NCI-H1436 treated with DMSO at 0.1 percent for 48 hours (cell line): ENCODE measurements around the gene HTR3C.
"Not testable (repeated sequence)": the region's sequence is repeated elsewhere in the genome, so short reads cannot be mapped to it uniquely, and the experiment has no call there.

Experiments
- DNase-seq: peaks from one replicate; lab custom pipeline; 2025; lab: John Stamatoyannopoulos, UW

Gene HTR3C

DNA sequence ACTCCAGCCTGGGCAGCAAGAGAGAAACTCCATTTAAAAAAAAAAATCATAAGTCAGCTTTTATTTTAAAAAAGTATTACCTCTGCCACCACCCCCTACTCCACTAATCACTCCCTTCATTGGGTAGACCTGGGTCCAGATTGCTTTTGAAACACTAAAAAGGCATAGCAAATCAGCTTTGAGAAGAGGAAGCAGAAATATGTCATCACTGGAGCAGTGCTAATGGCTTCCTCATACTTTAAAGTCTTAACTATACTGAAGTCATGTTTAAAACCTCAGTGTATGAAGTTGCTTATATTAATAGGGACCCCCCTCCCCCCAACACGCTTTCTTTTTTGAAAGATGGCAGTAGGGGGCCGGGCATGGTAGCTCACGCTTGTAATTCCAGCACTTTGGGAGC, 22.3 kb upstream of the HTR3C start:
- DNase-seq = no peak

DNA sequence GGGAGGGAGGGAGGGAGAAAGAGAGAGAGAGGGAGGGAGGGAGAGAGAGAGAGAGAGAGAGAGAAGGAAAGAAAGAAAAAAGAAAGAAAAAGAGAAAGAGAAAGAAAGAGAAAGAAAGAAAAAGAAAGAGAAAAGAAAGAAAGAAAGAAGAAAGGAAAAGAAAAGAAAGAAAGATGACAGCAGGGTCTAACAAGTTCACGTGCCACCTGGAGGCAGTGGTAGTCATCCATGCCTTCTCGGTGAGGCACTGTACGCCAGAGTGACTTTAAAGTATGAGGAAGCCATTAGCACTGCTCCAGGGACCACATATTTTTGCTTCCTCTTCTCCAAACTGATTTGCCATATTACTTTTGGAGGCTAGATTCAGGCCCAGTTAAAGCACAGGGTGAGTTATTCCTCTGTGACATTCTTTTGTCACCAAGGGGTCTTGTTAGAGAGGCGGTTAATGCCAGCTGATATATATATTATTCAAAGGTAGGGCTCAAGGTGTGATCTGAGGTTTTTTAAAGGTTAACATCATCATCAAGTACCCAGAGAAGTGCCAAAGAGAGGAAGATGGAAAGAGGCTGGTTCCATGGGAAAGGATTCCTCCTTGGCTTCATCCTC, 21.6 kb upstream of the HTR3C start, which contains the start of gene HTR3D:
Gene HTR3D, plus strand, starts transcription at position 556 of the 606 bp plus-strand sequence. Its CDS starts 0 bp downstream, at position 556.
- DNase-seq = no peak

DNA sequence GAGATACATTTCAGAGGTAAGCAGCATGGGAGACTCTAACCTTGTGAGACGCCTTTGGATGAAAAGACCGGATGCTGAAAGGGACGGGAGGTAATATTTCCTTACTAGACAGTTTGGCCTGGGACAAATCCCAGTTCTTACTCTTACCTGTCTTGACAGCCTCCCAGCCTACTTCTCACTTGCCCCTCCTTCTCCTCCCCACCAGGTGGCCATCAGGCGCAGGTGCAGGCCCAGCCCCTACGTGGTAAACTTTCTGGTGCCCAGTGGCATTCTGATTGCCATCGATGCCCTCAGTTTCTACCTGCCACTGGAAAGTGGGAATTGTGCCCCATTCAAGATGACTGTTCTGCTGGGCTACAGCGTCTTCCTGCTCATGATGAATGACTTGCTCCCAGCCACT, 15.0 kb upstream of the HTR3C start:
- DNase-seq = no peak

DNA sequence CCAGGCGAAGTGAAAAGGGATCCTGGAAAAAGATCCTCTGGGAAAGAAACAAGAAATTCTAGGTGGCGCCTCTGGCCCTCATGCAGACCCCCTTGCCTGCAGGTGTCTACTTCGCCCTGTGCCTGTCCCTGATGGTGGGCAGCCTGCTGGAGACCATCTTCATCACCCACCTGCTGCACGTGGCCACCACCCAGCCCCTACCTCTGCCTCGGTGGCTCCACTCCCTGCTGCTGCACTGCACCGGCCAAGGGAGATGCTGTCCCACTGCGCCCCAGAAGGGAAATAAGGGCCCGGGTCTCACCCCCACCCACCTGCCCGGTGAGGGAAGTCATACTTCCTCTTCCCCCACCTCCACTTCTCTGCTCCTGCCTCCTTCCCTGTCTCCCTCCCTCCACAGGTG, 14.5 kb upstream of the HTR3C start:
- DNase-seq = not testable (repeated sequence)

DNA sequence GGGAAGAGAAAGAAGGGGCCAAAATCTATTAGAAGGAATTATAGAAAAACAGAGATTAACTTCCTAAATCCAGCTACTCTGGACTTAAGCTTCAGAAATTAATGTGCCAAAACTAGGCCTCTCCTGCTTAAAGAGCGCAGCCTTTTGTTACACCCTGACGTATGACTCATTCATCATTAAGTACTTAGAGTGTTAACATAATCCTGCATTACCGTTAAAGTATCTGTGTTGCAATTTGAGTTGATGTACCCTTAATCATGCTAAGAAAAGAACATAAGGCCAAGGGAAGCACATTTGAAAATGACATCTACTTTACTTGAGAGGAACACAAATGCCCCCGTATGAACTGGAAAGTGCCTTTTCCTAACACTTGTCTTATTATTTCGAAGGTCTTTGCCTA, 13.4 kb upstream of the HTR3C start:
- DNase-seq = peak; percentile 72

DNA sequence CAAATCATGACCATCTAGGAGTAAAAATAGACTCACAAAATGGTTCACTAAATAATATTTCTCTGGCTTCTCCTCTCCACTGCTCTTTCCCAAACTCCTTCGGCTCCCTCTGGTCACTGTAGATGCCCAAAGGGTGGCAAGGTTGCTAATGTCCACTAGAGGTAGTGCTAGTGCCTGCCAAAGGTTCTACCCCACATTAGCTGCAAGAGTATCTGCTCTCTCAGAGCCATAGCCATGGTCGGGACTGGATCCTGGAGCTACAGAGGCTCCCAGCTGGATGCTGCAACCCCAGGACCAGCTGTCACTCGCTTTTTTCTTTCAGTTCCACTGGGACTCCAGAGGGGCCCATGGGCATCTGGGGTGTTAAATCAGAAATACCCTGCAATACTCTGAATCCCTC, 12.8 kb upstream of the HTR3C start:
- no peak for DNase-seq

DNA sequence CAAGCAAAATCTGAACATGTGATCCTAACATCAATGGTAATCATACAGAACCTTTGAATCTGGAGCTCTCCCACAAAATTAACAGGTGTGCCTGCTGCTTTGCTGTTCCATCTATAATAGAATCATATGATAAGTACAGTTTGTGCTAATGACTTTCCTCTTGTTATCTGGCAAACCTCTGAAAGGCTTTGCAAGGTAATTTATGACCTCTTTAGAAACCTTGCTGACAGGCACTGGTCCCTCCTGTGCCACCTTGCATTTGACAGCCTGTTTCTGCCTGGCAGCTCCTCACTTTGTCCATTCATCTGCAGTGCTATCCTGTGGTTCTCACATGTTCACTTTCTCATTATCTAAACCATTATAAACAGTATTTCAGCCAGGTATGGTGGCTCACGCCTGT, 10.2 kb upstream of the HTR3C start:
- DNase-seq = peak; percentile 93

DNA sequence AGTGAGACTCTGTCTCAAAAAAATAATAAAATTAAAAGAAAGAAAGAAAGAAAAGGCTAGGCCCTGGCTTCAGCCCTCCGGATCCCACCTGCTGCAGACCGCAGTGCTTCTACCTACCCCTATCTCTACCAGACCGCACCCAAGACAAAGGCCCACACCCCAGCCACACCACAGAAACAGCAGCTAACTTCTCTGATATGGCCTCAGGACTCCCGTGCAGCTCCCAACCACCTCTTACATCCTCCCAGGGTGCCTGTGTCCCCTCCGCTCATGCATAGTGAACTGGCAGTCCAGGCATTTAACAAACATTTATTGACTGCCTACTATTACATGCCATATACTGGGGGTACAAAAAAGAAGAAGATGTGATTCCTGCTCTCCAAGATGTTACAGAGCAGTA, 6.9 kb upstream of the HTR3C start:
- no peak for DNase-seq

DNA sequence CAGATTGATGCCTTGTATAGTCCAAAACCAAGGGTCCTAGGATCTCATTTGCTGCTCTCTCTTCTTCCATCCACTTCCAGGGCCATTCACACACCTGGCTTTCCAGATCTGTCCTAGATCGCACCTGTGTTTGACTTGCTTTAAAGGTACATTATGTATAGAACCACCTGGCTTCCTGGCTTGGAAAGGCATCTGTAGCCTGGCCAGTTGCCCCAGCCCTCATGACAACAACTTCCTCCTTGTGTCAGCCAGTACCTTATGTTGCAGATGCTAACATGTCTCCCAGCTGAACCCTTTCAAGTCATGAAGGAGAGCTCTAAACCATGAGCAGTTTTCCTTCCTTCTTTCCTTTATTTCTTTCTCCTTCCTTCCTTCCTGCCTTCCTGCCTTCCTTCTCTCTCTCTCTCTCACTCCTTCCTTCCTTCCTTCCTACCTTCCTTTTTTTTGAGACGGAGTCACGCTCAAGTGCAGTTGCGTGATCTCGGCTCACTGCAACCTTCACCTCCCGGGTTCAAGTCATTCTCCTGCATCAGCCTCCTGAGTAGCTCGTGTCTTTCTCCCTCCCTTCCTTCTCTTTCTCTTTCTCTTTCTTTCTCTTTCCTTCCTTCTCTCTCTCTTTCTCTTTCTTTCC, 2.5 kb upstream of the HTR3C start:
- DNase-seq = no peak

DNA sequence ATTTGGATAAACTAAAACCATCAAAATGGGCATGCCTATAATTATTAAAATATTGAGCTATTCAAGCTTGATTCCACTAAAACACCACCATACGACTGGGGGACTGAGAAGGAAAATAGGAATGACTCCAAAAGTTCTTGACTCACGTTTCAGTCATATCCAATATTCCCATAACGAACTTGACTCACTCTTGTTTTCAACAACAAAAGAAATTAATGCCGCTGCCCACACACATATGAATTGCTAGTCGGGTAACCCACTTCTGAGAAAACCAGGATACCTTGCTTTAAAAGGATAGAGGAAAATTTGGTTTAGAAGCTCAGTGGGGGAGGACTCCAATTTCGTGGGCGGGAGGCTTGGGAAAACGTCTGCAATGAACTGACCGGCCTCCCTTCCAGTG, 5.2 kb downstream of the HTR3C start:
- no peak for DNase-seq

DNA sequence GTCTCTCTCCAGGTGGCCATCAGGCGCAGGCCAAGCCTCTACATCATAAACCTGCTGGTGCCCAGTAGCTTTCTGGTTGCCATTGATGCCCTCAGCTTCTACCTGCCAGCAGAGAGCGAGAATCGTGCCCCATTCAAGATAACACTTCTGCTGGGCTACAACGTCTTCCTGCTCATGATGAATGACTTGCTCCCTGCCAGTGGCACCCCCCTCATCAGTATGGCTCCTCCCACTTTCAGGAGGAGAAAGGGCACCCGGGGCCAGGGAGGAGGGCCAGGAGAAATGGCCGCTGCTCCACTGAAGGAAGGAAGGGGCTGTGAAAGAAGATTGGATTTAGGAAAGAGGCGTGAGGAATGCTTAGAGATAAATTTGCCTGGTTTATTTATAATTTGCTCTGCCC, 6.6 kb downstream of the HTR3C start:
- DNase-seq = no peak

DNA sequence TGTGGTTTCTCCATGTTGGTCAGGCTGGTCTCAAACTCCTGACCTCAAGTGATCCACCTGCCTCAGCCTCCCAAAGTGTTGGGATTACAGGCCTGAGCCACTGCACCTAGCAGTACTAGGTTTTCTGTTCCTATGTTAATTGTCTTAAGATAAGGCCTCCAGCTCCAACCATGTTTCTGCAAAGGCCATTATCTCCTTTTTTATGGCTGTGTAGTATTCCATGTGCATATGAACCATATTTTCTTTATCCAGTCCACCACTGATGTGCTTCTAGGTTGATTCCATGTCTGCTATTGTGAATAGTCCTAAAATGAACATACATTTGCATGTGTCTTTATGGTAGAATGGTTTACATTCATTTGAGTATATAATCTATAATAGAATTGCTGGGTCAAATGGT, 9.8 kb downstream of the HTR3C start:
- DNase-seq = no peak

DNA sequence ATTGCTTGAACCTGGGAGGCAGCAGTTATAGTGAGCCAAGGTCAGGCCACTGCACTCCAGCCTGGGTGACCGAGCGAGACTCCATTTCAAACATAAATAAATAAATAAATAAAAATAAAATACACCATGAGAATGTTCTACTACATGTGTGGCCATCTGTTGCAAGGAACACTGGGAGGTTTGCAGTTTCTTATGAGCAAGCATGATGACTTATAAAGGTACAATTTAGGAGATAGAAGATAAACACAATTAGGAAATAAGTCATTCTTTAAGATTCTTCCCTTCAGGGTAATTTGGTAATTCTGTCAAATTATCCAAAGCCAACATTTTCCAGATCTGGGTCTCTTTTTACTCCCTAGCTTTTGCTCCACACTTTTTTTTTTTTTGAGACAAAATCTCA, 13.4 kb downstream of the HTR3C start:
- no peak for DNase-seq

DNA sequence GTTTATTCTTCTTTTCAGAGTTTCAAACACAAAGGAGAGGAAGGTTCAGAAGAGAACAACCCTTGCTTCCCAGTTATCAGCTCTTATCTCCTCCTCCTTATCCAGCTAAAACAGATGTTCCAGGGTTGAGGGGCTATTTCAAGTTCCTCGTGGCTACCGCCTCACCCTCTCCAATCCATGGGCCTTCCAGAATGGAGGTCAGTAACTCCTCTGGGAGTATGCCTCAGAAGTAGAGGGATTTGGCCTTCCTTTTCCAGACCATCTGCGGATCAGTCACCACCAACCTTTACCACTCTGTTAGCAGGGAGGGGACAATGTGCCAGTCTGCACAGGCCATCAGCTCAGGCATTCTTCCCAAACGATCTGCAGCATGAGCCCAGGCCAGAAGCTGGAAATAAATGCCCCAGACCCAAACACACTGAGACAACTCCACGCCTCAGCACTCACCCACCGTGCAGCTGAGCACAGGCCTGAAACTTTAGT, 14.8 kb downstream of the HTR3C start:
- no peak for DNase-seq

DNA sequence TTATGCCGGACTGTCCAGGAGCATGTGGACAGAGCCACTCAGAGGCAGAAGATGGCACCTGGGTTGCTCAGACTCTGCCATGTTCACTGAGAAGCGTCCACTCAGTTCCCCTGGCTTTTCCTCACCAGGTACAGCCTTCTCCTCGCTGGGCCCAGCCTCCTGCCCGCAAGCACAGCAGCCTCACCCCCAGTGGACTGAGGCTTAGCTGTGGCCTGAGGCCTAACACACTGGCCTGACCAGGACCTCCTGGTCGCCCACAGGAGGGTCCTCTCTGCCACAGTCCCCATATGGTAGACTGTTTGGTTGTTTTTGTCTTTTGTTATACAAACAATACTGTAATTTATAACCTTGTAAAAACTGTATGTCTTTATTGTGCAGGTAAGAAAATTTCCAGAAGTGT, 15.5 kb downstream of the HTR3C start:
- no peak for DNase-seq

DNA sequence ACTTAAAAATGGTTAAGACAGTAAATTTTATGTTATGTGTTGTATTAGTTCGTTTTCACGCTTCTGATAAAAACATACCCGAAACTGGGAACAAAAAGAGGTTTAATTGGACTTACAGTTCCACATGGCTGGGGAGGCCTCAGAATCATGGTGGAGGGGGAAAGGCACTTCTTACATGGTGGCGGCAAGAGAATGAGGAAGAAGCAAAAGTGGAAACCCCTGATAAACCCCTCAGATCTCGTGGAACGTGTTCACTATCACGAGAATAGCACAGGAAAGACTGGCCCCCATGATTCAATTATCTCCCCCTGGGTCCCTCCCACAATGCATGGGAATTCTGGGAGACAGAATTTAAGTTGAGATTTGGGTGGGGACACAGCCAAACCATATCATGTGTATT, 18.3 kb downstream of the HTR3C start:
- not testable (repeated sequence) for DNase-seq

DNA sequence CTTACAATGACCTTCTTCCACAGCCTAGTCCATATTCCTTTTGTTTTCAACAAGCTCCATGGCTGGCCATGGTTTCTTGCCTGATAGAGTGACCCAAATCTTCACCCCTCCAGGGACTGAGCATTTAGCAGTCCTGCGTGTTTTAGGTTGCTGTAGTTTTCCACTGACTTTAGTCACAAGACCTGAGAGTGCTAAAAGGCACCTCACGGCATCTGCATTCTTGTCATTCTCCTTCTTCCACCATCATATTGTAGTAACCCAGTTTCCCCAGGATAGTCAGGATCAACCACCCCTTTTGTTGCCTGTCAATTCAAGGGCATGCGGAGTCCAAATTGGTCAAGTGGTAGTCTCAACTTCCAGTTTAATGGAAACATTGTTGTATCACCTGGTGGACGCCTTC, 20.8 kb downstream of the HTR3C start:
- DNase-seq = no peak

DNA sequence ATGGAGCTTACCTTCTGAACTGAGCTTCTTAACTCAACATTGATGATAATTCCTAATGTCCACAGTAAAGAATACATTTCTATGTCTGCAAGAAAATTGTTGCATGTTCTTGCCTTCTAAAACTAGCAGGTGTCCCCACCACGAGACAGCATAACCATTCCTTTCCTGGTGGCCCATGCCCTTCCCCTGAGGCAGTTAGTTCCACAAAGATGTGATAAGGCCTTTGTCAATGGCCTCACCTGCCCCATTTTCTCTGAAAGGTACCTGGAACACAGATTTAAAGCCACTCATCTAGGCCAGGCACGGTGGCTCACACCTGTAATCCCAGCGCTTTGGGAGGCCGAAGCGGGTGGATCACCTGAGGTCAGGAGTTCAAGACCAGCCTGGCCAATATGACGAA, 23.1 kb downstream of the HTR3C start:
- DNase-seq = no peak

DNA sequence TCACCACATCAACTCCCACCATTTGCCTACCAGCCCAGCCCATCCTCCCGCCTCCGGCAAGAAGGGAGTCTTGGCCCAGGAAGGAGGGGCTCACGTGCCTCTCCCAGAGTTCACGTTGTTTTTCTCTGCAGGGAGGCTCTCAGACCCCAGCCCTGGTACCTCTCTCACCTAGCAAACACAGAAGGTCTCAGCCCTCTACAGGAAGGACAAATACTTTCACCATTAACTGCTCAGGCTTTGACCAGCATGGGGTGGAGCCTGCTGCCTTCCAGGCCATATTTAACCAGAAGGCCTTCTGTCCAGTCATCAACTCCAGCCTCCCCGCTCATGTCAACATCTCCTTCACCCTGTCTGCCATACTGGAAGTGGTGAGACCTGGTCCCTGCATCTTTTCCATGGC, 25.0 kb downstream of the HTR3C start:
- no peak for DNase-seq

DNA sequence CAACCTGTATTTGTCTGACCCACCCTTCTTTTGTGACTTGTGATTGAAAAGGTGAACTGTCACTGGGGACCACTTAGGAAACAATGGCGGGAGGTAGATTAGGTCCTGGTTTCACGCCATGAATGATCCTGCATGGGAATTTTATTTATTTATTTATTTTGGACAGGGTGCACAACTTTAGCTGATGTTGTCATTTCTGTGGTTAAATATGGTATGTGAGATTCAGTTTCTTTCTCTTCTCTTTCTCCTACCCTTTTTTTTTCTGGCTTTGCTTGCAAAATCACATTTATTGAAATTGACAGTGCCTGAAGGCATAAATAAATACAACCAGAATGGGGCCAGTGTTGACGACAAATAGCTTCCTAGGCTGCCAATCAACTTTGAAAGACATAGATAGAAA, 26.0 kb downstream of the HTR3C start:
- DNase-seq = no peak

DNA sequence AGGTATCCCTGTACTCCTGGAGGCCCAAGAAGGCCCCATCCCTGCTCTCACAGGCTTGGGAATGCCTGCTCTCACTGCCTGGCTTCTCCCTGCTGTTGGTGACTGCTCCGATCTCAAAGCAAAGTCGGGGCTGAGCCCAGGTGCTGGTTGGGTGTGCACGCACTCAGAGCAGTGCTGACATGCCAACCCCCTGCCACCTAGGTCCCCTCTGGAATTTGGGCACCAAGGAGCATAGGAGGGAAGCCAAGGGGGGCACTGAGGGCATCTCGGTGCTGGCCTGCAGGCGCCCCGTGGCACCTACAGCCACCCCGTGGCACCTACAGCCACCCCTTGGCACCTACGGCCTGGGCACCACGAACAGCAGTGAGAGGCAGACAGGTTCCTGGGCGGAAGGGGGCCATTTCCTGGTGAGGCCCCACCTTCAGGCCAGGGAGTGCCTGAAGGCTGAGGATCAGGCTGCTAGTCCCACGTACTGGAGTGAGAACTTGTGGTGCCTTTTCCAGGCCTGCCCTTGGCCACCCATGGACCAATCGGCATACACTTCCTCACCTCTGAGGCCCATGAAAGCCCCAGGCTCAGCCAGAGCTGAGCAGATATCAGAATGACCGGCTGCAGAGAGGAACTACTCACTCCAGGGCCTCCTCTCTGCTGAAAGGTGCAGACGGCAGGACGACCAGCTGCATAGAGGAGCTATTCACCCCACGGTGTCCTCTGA, 28.4 kb downstream of the HTR3C start:
- DNase-seq = no peak

DNA sequence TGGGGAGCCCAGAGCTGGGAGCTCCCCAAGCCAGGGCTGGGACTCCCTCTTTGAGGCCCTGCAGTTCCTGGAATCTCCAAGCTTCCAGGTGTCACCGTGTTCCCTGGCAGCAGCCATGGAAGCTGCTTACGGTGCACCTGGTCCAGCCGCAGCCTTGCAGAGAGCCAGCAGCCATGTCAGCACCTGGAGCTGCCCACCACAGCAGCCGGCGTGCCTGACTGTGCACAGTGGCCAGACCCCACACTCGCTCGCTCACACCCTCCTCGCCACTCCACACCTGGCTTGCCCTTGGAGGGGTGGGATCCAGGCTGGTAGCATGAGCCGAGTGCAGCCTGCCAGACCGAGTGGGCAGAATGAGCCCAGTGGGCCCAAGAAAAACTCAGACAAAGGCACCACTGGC, 29.2 kb downstream of the HTR3C start:
- DNase-seq = no peak

DNA sequence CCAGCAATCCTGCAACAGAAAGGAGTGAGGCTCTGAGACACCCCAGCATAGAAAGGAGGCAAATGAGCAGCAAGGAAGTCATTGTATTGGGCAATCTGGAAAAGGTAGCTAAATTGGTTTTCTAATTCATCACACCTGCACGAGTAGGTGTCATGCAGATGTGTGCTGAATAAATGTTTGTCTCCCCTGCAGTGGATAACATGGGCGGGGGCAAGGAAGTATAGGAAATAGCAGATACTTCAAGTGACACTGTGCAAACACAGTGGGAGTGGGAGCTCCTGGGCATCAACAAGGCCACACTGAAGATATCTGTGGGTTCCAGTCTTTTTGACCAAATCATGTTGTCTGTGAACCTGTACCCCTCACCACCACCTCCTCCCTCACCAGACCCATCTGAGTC, 29.6 kb downstream of the HTR3C start:
- no peak for DNase-seq
